ENCODE data around the gene SAT2.
"Not testable (repeated sequence)": the region's sequence is repeated elsewhere in the genome, so short reads cannot be mapped to it uniquely, and the experiment has no call there.

SAT2 gene

DNA sequence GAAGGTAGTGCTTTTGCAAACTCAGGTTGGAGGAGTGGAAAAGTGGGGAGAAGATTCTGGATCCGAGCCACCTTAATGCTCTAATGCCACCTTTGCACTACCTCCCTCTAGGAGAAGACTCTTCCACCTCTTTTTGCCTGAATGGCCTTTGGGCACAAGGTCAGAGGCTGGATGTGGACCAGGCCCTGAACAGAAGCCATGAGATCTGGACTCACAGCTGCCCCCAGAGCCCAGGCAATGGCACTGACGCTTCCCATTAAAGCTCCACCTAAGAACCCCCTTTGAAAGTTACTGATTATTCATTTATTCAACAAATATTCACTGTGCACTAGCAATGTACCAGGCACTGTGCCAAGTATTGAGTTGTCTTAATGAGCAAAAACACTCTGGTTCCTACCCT is 5.5 kb upstream of the SAT2 start:
- DNase-seq: no peak

DNA sequence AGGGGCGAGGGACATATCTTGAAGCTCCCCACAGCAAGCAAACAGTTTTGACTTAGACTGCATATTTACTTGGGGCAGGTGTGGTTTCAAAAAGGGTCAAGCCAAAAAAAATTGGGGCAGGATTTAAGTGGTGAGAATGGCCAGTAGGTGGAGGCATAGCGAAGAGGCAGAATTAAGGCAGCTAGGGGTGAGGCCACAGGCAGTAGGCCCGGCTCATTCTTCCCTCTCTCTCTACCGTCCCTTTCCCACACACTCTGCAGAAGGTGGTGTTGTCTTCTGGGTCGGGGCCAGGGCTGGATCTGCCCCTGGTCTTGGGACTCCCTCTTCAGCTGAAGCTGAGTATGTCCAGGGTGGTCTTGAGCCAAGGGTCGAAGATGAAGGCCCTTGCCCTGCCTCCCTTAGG is 4.9 kb upstream of the SAT2 start:
- peak in 1 of 2 experiments; percentile 20 for DNase-seq

DNA sequence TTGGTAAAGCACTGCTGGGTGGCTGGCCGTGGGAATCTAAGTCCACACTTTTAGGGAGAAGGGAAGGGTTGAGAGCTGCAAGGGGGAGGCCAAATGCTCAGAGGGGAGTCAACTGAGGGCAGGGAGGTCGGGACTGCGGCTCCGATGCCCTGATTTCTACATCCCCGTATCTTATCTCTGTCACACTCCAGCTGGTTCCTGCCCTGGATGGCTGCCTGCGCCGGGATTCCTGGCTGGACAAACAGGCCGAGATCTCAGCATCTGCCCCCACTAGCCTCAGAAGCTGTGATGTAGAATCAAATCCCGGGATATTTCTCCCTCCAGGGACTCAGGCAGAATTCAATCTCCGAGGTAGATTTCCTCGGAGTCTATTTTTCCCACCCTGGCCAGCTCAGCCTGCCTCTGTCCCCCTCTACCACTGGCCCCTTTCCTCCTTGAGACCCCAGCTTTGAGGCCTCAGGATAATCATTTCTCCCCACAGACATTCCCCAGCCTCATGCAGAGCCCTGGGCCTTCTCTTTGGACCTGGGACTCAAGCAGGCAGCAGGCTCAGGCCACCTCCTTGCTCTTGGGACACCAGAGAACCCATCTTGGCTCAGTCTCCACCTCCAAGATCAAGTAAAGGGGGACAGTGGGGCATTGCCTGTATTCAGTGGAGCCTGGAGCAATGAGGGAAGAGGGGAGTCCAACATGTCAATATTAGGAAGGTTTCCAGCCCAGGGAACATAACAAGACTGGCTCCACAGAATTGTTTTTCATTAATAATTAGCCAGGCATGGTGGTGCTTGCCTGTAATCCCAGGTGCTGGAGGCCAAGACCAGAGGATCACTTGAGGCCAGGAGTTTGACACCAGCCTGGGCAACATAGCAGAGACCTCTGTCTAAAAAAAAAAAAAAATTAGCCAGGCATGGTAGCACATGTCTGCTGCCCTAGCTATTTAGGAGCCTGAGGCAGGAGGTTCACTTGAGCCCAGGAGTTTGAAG is 4.1 kb upstream of the SAT2 start:
- no peak for DNase-seq

DNA sequence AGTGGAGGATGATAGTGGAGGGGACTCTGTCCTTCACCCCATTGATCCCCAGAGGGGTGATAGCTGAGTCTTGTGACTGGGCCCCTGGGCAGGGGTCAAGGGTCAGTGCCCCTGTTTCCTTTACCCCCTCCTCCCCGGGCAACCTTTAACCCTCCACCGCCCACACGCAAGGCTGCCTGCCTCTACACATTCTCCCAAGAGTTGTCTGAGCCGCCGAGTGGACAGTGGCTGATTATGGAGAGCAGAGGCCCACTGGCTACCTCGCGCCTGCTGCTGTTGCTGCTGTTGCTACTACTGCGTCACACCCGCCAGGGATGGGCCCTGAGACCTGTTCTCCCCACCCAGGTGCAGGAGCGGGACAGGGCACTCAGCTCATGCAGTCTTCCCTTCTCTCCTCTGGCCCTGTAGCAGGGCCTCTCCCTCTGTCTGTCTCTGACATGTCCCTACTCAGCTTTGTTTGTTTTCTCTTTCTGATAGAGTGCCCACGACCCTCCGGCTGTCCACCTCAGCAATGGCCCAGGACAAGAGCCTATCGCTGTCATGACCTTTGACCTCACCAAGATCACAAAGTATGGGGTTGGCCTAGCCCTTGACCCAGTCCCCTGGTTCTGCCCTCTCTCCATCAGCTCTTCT is 2.4 kb upstream of the SAT2 start, which contains the start of gene SHBG:
Gene SHBG (plus strand): TSS at position 197 of the 633 bp plus-strand sequence. CDS start 38 bp downstream, at position 235.
- DNase-seq: no peak

- no peak for DNase-seq
Measured at GRCh38 chr17:7626956-7627249, 718 bp downstream of the SAT2 start.

DNA sequence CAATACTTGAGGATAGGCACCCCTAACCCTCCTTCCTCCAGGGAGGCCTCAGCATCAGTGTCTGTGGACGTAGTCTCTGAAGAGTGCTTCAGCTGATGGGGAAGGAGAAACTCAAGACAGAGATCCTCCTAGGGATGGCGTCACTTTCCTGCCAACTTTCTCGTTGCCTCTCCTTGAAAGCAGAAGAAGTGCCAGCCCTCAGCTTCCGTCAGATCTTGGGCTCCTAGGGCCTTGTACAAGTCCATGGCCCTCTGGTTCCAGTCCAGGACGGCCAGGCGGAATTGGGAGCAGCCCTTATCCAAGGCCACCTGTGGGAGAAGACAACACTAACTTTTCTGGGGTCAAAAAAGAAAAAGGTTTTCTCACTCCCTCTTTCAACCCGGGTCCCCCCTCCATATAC is 1.3 kb downstream of the SAT2 start:
- DNase-seq: no peak

DNA sequence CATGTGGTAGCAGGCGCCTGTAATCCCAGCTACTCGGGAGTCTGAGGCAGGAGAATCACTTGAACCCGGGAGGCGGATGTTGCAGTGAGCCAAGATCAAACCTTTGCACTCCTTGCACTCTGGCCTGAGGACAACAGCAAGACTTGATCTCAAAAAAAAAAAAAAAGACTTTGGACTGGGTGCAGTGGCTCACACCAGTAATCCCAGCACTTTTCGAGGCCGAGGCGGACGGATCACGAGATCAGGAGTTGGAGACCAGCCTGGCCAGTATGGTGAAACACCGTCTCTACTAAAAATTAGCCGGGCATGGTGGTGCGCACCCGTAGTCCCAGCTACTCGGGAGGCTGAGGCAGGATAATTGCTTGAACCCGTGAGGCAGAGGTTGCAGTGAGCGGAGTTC is 1.9 kb downstream of the SAT2 start:
- DNase-seq: not testable (repeated sequence)

- no peak for DNase-seq
Measured at GRCh38 chr17:7623661-7624060, 4.0 kb downstream of the SAT2 start.

- DNase-seq: no peak
Measured at GRCh38 chr17:7620835-7621234, 6.8 kb downstream of the SAT2 start.

GRCh38 chr17:7618608-7619007 is 9.0 kb downstream of the SAT2 start:
- no peak for DNase-seq

DNA sequence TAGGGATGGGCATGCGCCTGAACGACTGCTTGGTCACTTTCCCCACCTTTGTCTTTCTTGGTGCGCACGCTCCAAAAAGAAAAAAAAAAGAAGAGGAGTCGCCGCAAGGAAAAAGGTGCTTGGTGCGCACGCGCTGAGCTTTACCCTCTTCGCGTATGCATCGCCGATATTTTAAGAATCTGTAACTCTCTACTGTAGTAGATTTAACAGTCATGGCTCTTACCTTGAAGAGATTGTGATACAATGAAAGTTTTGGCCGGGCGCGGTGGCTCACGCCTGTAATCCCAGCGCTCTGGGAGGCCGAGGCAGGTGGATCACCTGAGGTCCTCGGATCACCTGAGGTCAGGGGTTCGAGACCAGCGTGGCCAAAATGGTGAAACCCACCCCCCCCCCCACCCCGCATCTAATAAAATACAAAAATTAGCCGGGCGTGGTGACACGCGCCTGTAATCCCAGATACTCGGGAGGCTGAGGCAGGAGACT is 12.3 kb downstream of the SAT2 start:
- no peak for DNase-seq

DNA sequence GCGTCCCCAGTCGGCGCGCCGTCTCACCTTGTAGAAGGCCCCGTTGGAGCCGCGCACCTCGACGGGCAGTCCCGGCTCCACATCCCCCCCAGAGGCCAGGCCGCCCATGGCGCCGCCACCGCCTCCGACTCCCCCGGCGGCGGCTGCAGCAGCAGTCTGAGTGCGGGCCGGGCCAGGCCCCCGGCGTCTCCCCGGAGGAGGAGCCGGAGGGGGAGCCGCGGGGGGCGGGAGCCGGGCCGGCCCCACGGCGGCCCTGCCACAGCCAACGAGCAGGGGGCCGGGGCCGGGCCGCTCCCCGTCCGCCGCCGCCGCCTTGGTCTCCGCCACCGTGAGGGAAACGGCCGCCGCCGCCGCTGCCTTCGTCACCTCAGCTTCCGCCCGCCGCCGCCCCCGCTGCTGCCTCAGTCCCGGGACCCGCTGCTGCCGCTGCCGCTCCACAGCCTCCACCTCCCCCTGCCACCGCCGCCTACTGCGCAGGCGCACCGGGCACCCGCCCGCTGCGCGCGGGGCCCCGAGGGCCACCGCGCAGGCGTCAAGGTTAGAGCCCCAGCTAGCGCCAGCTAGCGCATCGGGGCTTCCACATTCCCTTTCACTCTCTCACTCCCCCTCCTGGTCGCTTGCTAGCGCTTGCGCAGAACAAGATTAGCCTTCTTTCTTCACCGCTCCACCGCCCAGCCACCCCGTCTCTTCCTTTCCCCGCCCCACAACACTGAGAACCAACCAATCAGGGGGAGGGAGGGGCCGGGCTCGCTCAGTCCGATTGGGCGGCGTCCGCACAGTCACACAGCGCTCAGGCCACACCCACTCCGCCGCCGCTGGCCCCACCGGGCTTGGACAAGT is 13.0 kb downstream of the SAT2 start, which contains the start of gene FXR2:
Gene FXR2 (minus strand): TSS at position 473 of the 840 bp plus-strand sequence. CDS start 365 bp downstream, at position 108.
- DNase-seq: peak; percentile 98

DNA sequence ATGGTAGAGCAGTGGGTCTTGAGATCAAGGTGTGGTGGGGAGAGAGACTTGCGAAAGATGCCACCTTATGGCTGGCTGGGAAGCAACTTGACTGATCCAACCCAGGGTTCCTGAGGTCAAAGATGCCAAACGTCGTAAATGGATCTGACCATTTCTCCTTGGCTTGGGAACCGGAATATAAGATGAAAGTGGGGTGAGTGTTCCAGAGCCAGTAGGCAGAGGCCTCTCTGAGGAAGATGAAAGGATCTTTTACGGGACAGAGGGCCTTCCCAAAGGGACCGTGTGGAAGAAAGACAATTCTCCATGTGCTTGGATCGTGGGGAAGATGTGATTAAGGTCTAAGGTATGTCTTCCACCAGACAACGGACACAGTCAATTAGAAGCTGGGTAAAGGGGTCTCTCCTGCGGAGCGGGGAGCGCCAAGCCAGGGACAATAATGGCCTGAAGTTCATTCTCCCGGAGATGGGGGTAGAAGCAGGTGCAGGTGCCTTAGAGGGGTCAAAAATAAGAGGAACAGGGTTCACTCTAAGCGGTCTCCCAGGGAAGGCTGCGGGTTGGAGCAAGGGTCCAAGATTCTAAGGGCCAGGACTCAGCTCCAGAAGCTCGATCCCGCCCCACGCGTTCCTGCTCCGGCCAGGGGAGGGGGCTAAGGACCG is 13.7 kb downstream of the SAT2 start:
- DNase-seq: no peak

DNA sequence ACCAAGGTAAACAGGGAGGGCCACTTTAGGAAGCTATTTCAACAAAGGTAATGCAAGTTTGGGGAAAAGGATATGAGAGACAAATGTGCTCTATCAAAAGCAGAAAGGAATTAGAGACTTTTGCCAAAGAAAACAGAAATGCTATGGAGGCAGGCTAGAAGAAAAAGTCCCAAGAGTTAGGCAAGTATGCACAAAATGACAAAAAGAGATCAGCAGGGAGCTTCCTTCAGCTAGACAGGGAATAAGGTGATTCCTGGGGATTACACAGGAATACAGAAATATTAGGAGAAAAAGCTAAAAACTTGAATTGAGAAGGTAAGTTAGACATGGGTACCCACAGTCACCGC is 15.4 kb downstream of the SAT2 start:
- DNase-seq: no peak

DNA sequence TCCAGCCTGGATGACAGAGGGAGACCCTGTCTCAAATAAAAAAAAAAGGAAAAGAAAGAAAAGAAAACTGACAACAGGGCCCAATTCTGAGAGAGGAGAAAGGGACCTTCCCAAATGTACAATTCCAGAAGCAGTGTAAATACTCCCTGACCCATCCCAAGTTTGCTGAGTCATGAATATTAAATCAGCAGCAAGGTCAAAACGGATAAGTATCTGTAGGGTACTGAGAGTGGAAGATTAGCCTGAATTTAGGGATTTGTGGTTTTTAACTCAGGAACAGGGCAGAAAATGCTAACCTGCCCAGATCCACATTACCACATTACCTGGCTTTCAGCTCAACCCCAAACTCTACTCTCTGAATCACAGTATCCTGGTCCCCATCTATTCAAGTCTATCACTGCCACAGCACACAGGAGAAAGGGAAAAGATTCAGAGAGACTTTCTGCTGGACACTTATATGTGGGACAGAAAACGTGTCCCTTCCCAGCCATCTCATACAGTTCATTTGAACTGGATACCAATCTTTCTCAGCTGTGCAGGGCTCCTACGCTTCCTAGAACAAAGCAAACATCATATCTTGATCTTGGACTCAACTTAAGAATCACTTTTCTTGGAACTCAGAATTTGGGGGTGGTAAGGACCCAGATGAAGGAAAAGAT is 15.9 kb downstream of the SAT2 start:
- DNase-seq: no peak

DNA sequence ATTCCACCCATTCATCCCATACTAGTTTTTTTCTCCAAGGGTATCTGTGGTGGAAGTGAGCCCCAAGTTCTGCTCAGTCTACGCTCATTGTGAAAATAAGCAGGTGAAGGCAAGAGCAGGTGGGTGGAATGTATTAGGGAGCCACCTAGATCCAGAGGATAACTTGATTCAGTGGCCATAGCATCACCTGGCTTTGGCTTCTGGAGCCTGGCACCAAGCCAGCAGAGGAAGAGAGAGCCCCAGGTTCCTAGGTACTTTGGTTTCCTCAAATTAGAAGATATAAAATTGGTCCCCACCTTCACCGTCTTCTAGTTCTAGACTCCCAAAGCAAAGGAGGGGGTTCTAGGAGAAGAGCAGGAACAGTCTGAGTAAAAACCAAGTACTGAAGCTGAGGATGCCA is 17.0 kb downstream of the SAT2 start:
- no peak for DNase-seq

GRCh38 chr17:7606280-7606679 is 21.3 kb downstream of the SAT2 start:
- no peak for DNase-seq

GRCh38 chr17:7597561-7597960 is 30.1 kb downstream of the SAT2 start:
- DNase-seq: not testable (repeated sequence)

GRCh38 chr17:7593296-7593695 is 34.3 kb downstream of the SAT2 start:
- no peak for DNase-seq

DNA sequence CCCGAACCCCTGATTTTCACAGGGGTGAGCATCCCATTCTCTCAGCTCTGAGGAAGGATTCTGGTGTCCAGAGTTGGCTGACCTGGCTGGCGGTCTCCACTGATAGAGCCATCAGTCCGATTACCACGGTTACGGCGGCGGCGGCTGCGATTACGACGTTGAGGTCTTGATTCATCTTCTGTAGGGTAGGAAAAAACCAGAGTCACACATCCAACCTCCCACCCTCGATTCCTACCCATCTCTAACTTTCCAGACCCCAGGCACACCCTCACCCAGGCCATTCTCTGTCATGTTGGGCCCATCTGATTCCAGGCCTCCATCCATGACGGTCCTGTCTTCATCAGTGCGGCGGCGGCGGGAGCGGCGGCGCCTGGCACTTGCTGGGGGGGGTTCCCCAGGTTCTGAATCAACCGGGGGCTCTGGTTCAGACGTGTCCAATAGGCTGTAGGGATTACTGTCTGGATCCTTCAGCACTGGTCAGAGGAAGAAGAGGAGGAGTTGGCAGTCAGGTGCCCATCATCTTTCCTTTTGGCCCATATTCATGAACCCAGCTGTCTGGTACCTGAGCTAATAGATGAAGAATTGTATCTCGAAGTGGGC is 35.1 kb downstream of the SAT2 start:
- no peak for DNase-seq

DNA sequence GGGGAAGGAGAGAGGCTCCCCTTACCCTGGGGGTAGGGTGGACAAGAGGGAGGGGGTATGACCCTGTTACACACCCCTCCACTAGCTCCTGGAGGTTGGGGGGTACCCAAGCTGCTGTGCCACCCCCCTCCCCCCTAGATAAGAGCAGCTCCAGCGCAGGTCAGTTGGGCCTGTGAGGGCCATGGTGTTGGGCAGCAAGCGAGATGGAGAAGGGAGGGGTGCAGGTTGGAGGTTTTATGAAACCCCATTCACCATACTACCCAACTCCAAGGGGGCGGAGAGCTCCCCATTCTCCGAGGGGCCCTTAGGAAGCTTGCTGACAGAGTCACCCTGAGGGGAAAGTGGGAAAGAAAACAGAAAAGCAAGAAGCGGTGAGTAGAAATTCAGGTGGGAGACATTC is 36.0 kb downstream of the SAT2 start:
- DNase-seq: no peak

- no peak for DNase-seq
Measured at GRCh38 chr17:7590743-7591142, 36.9 kb downstream of the SAT2 start.
